CD14-positive monocyte (primary cell): ENCODE data around the gene RGS17. TPM values are rescaled to one million over a fixed set of nuclear protein-coding genes. Genes with fewer than 3 reads are reported as not detected.

Experiments used
- DNase-seq, 3 donors: peaks; one replicate each; pipeline ENCODE4 v3.0.0-alpha.2; 2011 to 2022
- H2AFZ ChIP-seq: 2 replicates; pipeline ENCODE4 v1.6.0; 2012; ENCODE audit warnings: mild to moderate bottlenecking, low read depth, low read length, inconsistent platforms; ENCODE audit not compliant: insufficient read depth, poor library complexity, severe bottlenecking
- H3K27ac ChIP-seq, 2 donors: 1 replicate in 1 of 2; 2 replicates in 1 of 2; pipeline ENCODE4 v1.5.1; 2012 to 2013; ENCODE audit warnings: low read length in 2 of 2, control low read depth in 1 of 2, inconsistent platforms in 1 of 2, low read depth in 1 of 2, mild to moderate bottlenecking in 1 of 2
- H3K27me3 ChIP-seq, 2 donors: one replicate each; pipeline versions ENCODE4 v1.6.0 to v1.6.1; 2011 to 2013; ENCODE audit warnings: low read length in 2 of 2; ENCODE audit not compliant: control insufficient read depth in 2 of 2, insufficient read depth in 2 of 2
- H3K36me3 ChIP-seq, 2 donors: replicated peaks in 1 of 2; 1 replicate in 1 of 2; 2 replicates in 1 of 2; pipeline versions ENCODE4 v1.5.1 to v1.6.1; 2012 to 2013; ENCODE audit warnings: low read length in 2 of 2, control low read depth in 1 of 2, inconsistent platforms in 1 of 2, mild to moderate bottlenecking in 1 of 2; ENCODE audit not compliant: insufficient read depth in 2 of 2, control insufficient read depth in 1 of 2
- H3K4me1 ChIP-seq, 2 donors: 1 replicate in 1 of 2; 2 replicates in 1 of 2; pipeline versions ENCODE4 v1.5.1 to v1.6.1; 2012 to 2013; ENCODE audit warnings: low read length in 2 of 2, control low read depth in 1 of 2, inconsistent platforms in 1 of 2, mild to moderate bottlenecking in 1 of 2, moderate library complexity in 1 of 2; ENCODE audit not compliant: insufficient read depth in 2 of 2, control insufficient read depth in 1 of 2
- H3K4me2 ChIP-seq: replicated peaks from 2 replicates; pipeline ENCODE3; 2012; ENCODE audit warnings: low read length, moderate library complexity, mild to moderate bottlenecking; ENCODE audit not compliant: poor library complexity, severe bottlenecking; ENCODE audit errors: extremely low read depth
- H3K4me3 ChIP-seq, 3 experiments: fragments of 200-600 bp in 1 of 3; sonication (generic) in 1 of 3; replicated peaks in 1 of 3; 1 replicate in 2 of 3; 2 replicates in 1 of 3; pipeline ENCODE4 v1.5.1; 2011 to 2013; ENCODE audit warnings: low read length in 3 of 3, mild to moderate bottlenecking in 3 of 3, control low read depth in 2 of 3, low read depth in 2 of 3, inconsistent platforms in 1 of 3, moderate library complexity in 1 of 3
- H3K79me2 ChIP-seq: 2 replicates; pipeline ENCODE4 v1.6.0; 2012; ENCODE audit warnings: mild to moderate bottlenecking, control low read depth, inconsistent platforms, low read length, moderate library complexity; ENCODE audit not compliant: insufficient read depth
- H3K9ac ChIP-seq: 2 replicates; pipeline ENCODE4 v1.6.0; 2017; ENCODE audit warnings: low read length, mild to moderate bottlenecking; ENCODE audit not compliant: insufficient read depth, poor library complexity, severe bottlenecking
- H3K9me3 ChIP-seq, 2 donors: replicated peaks in 1 of 2; 1 replicate in 1 of 2; 2 replicates in 1 of 2; pipeline versions ENCODE4 v1.5.1 to v1.6.1; 2012 to 2013; ENCODE audit warnings: low read length in 2 of 2, control low read depth in 1 of 2; ENCODE audit not compliant: control insufficient read depth in 1 of 2, insufficient read depth in 1 of 2
- H4K20me1 ChIP-seq: 2 replicates; pipeline ENCODE4 v1.6.0; 2012; ENCODE audit warnings: mild to moderate bottlenecking, low read length, control low read depth, moderate library complexity; ENCODE audit not compliant: insufficient read depth
- H3K27ac Mint-ChIP-seq, 7 donors: one replicate each; pipeline ENCODE4 v1.8.0; 2020; ENCODE audit warnings: mild to moderate bottlenecking in 7 of 7, mixed read lengths in 7 of 7, moderate library complexity in 6 of 7, inconsistent platforms in 2 of 7
- H3K27me3 Mint-ChIP-seq, 3 donors: one replicate each; pipeline ENCODE4 v1.8.0; 2021 to 2022; ENCODE audit warnings: low read depth in 3 of 3, mild to moderate bottlenecking in 3 of 3, mixed read lengths in 3 of 3, moderate library complexity in 3 of 3, inconsistent platforms in 1 of 3
- H3K36me3 Mint-ChIP-seq, 2 donors: one replicate each; pipeline ENCODE4 v1.8.0; 2020; ENCODE audit warnings: mixed read lengths in 2 of 2, inconsistent platforms in 1 of 2, mild to moderate bottlenecking in 1 of 2
- H3K4me1 Mint-ChIP-seq: one replicate; pipeline ENCODE4 v1.8.0; 2020; ENCODE audit warnings: mild to moderate bottlenecking, mixed read lengths
- H3K4me3 Mint-ChIP-seq, 2 donors: one replicate each; pipeline ENCODE4 v1.8.0; 2020; ENCODE audit warnings: mild to moderate bottlenecking in 2 of 2, mixed read lengths in 2 of 2, moderate library complexity in 1 of 2
- H3K9me3 Mint-ChIP-seq, 7 donors: one replicate each; pipeline ENCODE4 v1.8.0; 2020 to 2022; ENCODE audit warnings: mixed read lengths in 7 of 7, mild to moderate bottlenecking in 6 of 7, moderate library complexity in 6 of 7, inconsistent platforms in 2 of 7
- WGBS: methylation state at CpG from one replicate; pipeline ENCODE4 v1.1.5; 2013; ENCODE audit warnings: missing lambda C conversion rate; ENCODE audit not compliant: insufficient coverage; 5-methylcytosine and 5-hydroxymethylcytosine counted together
- intact Hi-C, 2 donors: fragments of 100-400 bp; cut with micrococcal nuclease; formaldehyde crosslinking; loops; one replicate each; pipeline versions ENCODE4 v1.15.0 to v1.15.1; 2023
- polyA plus RNA-seq, 3 donors: library from polyadenylated mRNA; depleted of rRNA in 1 of 3; unstranded in 2 of 3; stranded (reverse) in 1 of 3; fragments of 300-500 nt in 2 of 3; fragments of >200 nt in 1 of 3; fragmentation: Illumina TruSeq in 2 of 3; gene quantifications; 1 replicate in 2 of 3; 2 replicates in 1 of 3; pipeline ENCODE4 v1.2.3, GENCODE V29; 2012 to 2021
- TF ChIP-seq, protein P1 (sequence below): fragments of 200-600 bp; IDR thresholded peaks from one replicate; pipeline ENCODE4 v1.8.0; 2022; ENCODE audit warnings: antibody characterized with exemption, mild to moderate bottlenecking

RGS17 gene
- polyA plus RNA-seq, 3 donors = not detected

DNA sequence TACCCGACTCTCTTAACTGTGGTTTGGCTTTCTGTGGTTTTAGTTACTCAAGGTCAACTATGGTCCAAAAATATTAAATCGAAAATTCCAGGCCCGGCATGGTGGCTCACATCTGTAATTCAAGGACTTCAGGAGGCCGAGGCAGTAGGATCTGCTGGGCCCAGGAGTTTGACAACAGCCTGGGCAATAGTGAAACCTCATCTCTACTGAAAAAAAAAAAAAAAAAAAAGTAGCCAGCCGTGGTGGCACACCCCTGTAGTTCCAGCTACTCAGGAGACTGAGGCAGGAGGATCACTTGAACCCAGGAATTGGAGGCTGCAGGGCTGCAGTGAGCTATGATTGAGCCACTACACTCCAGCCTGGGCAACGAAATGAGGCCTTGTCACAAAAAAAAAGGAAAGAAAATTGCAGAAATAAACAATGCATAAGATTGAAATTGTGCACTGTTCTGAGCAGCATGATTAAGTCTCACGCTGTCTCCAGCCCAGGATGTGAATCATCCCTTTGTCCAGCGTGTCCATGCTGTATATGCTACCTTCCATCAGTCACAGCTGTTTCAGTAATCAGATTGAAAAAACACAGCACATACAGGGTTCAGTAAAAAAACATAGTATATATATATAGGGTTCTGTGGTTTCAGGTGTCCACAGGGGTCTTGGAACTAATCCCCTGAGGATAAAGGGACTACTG is 40.7 kb downstream of the RGS17 start:
- H3K4me3 Mint-ChIP-seq = no peak overlapping the region
- no peak overlapping the region for H3K4me3 ChIP-seq
- no peak overlapping the region for H3K9ac ChIP-seq
- H3K27ac ChIP-seq = no peak overlapping the region
- no peaks in the 10 kb centered on the region for H3K9me3 Mint-ChIP-seq
- H3K27me3 Mint-ChIP-seq = peaks cover 0 to 4% (median 2%) of the 10 kb centered on the region in 3 donors
- no peaks in the 10 kb centered on the region for H3K27me3 ChIP-seq
- no peaks in the 10 kb centered on the region for H3K9me3 ChIP-seq
- intact Hi-C loops = no loop called here
- peak overlapping the region; percentile 18 for H2AFZ ChIP-seq
- H3K79me2 ChIP-seq = no peaks in the 10 kb centered on the region
- no peaks in the 10 kb centered on the region for H3K36me3 Mint-ChIP-seq
- H3K27ac Mint-ChIP-seq = peak overlapping the region in 5 of 7 donors; percentile 12 to 78 (median 65)
- no peaks in the 10 kb centered on the region for H3K36me3 ChIP-seq
- H4K20me1 ChIP-seq = no peaks in the 10 kb centered on the region
- WGBS = 0% methylated on average over 1 of the region's 8 CpGs
- no peak overlapping the region for H3K4me2 ChIP-seq
- peak; percentile 47 to 76 (median 54) for DNase-seq
- H3K4me1 Mint-ChIP-seq = peaks cover 32% of the 10 kb centered on the region
- TF ChIP-seq, protein P1, sequence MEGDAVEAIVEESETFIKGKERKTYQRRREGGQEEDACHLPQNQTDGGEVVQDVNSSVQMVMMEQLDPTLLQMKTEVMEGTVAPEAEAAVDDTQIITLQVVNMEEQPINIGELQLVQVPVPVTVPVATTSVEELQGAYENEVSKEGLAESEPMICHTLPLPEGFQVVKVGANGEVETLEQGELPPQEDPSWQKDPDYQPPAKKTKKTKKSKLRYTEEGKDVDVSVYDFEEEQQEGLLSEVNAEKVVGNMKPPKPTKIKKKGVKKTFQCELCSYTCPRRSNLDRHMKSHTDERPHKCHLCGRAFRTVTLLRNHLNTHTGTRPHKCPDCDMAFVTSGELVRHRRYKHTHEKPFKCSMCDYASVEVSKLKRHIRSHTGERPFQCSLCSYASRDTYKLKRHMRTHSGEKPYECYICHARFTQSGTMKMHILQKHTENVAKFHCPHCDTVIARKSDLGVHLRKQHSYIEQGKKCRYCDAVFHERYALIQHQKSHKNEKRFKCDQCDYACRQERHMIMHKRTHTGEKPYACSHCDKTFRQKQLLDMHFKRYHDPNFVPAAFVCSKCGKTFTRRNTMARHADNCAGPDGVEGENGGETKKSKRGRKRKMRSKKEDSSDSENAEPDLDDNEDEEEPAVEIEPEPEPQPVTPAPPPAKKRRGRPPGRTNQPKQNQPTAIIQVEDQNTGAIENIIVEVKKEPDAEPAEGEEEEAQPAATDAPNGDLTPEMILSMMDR = no peak
- peaks cover 24 to 28% of the 10 kb centered on the region in 2 donors for H3K4me1 ChIP-seq

DNA sequence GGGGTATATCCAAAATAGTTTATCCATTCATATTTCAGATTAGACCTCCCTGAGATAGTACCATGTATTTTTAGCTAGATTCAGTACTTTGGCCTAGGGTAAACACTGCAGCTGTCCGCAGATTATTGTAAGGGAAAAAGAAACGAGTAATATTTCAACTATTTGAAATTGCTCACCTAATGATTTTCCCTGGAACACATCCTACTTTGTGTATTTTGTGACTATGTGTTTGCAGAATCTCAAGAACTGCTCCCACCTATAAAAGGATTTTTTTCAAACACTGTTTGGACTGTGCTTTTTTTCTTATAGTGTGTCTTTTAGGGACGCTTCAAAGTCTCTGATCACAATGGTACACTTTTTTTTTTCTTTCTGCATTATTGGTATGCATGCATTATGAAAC is 42.3 kb downstream of the RGS17 start:
- no peaks in the 10 kb centered on the region for H4K20me1 ChIP-seq
- no peaks in the 10 kb centered on the region for H3K9me3 Mint-ChIP-seq
- no peak overlapping the region for H3K27ac ChIP-seq
- peaks cover 36% of the 10 kb centered on the region for H3K4me1 Mint-ChIP-seq
- H3K9ac ChIP-seq = no peak overlapping the region
- no CpG with 5 or more reads among the region's 3 CpGs for WGBS
- TF ChIP-seq, protein P1 = no peak
- H3K4me1 ChIP-seq = peaks cover 24 to 28% of the 10 kb centered on the region in 2 donors
- H3K27me3 ChIP-seq = no peaks in the 10 kb centered on the region
- no peak overlapping the region for H3K4me3 Mint-ChIP-seq
- H3K4me3 ChIP-seq = no peak overlapping the region
- no peak overlapping the region for H2AFZ ChIP-seq
- DNase-seq = no peak
- H3K9me3 ChIP-seq = no peaks in the 10 kb centered on the region
- H3K36me3 ChIP-seq = no peaks in the 10 kb centered on the region
- H3K27ac Mint-ChIP-seq = no peak overlapping the region
- H3K36me3 Mint-ChIP-seq = no peaks in the 10 kb centered on the region
- no peaks in the 10 kb centered on the region for H3K79me2 ChIP-seq
- intact Hi-C loops = no loop called here
- no peak overlapping the region for H3K4me2 ChIP-seq
- H3K27me3 Mint-ChIP-seq = peaks cover 2 to 4% (median 3%) of the 10 kb centered on the region in 3 donors
